Measurements from ENCODE around the gene RIPOR2. TPM values are rescaled to one million over a fixed set of nuclear protein-coding genes. Genes with fewer than 3 reads are reported as not detected.

Gene RIPOR2
- total and polyA plus RNA-seq, 2 of the 13 experiments (the other 11 are each of a cell fraction or from before 2014, with no cell fraction given) = 0.02 to 0.05 TPM

DNA sequence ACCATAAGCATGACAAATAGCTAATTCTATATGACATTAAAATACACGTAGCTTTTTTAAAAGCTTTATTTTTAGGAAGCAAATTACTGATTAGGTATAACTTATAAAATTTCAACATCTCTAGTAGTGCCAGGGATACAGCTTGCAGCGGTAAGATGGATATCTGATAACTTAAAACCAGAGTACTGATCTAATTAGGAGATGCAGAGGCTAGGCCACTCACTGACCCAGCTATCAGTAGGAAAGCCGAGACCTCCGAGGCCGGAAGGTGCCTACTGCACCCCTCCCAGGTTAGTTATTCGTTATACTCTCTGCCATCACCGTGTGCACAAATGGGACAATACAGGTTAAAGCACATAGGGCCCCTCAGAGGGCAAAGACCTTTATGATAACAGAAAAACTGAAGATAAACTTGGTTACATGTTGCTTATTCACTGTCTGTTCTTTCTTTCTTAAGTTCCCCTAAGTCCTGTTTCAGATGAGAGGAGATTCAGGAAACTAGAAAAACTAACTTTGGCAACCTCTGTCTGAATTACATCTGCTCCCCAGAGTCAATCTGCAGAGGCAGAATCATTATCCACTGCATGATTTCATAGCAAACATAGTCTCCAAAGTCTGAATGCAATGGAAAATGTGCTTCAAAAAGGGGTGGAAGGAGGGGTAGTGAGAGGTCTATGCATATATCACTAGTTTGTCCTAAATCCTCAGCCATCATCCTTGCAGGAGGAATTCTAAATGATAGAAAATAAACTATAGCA, 60.8 kb downstream of the RIPOR2 start:
- FAIRE-seq (no peak), ATAC-seq (no peak), DNase-seq (ENCODE audit: low spot score) (no peak)
- in situ Hi-C loops (cut with HindIII; ENCODE audit: extremely low pct_ligation_motif_present, low pct_unique_long_range_greater_than_20kb) = no loop called here
- no peaks in the 10 kb centered on the region for H4K20me1 ChIP-seq (ENCODE audit: insufficient read depth, low read length)
- no peaks in the 10 kb centered on the region for H3K4me1 ChIP-seq (ENCODE audit: insufficient read depth, low read length)
- H3K27ac ChIP-seq (ENCODE audit: extremely low read length, insufficient read depth, low read length) = no peak overlapping the region
- no peak overlapping the region for H3K4me3 ChIP-seq (replicated peaks in 1 of 3; ENCODE audit: insufficient read depth in 1 of 3, low read depth in 2 of 3, low read length in 3 of 3)
- ChIA-PET POLR2A (no interaction called here), CTCF (ENCODE audit: low intra/inter-chr PET ratio, low total read pairs) (no interaction called here)
- intact Hi-C loops (cut with micrococcal nuclease; ENCODE audit: unreplicated experiment) = no loop called here
- H3K79me2 ChIP-seq (ENCODE audit: insufficient read depth, low read length) = no peaks in the 10 kb centered on the region
- TF ChIP-seq HDAC1 (CRISPR knock-in tag; IDR thresholded peaks at IDR 0.05) = no peak
- no peak for TF ChIP-seq GLI4 (CRISPR knock-in tag; IDR thresholded peaks at IDR 0.05; ENCODE audit: borderline replicate concordance)
- TF ChIP-seq SIN3B (IDR thresholded peaks at IDR 0.05; ENCODE audit: low read length) = no peak
- TF ChIP-seq ZKSCAN5 (CRISPR knock-in tag; IDR thresholded peaks at IDR 0.05) = no peak
- no peak for TF ChIP-seq MIER2 (CRISPR knock-in tag; IDR thresholded peaks at IDR 0.05)
- TF ChIP-seq, protein P1, sequence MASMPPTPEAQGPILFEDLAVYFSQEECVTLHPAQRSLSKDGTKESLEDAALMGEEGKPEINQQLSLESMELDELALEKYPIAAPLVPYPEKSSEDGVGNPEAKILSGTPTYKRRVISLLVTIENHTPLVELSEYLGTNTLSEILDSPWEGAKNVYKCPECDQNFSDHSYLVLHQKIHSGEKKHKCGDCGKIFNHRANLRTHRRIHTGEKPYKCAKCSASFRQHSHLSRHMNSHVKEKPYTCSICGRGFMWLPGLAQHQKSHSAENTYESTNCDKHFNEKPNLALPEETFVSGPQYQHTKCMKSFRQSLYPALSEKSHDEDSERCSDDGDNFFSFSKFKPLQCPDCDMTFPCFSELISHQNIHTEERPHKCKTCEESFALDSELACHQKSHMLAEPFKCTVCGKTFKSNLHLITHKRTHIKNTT (CRISPR knock-in tag; IDR thresholded peaks at IDR 0.05) = no peak
- TF ChIP-seq, protein P2, sequence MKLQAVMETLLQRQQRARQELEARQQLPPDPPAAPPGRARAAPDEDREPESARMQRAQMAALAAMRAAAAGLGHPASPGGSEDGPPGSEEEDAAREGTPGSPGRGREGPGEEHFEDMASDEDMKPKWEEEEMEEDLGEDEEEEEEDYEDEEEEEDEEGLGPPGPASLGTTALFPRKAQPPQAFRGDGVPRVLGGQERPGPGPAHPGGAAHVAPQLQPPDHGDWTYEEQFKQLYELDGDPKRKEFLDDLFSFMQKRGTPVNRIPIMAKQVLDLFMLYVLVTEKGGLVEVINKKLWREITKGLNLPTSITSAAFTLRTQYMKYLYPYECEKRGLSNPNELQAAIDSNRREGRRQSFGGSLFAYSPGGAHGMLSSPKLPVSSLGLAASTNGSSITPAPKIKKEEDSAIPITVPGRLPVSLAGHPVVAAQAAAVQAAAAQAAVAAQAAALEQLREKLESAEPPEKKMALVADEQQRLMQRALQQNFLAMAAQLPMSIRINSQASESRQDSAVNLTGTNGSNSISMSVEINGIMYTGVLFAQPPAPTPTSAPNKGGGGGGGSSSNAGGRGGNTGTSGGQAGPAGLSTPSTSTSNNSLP (IDR thresholded peaks at IDR 0.05; ENCODE audit: low read depth, low read length) = no peak
- TF ChIP-seq SCMH1 (CRISPR knock-in tag; IDR thresholded peaks at IDR 0.05; ENCODE audit: borderline replicate concordance) = no peak
- TF ChIP-seq ZBTB10 (CRISPR knock-in tag; IDR thresholded peaks at IDR 0.05; ENCODE audit: borderline replicate concordance) = no peak
- TF ChIP-seq IKZF1 (IDR thresholded peaks at IDR 0.05) = no peak
- no peak for TF ChIP-seq EP300 (IDR thresholded peaks at IDR 0.05; ENCODE audit: low read depth in 2 of 2, low read length in 2 of 2)
- TF ChIP-seq EP300 (CRISPR knock-in tag; IDR thresholded peaks at IDR 0.05; ENCODE audit: borderline replicate concordance) = no peak
- no peak for TF ChIP-seq ZSCAN5A (CRISPR knock-in tag; IDR thresholded peaks at IDR 0.05; ENCODE audit: borderline replicate concordance)
- TF ChIP-seq MBD4 (IDR thresholded peaks at IDR 0.05; ENCODE audit: borderline replicate concordance, low read length) = no peak
- no peak for TF ChIP-seq CCDC6 (CRISPR knock-in tag; IDR thresholded peaks at IDR 0.05)
- WGBS (ENCODE audit: low lambda C conversion rate) = 35% methylated on average over 7 of the region's 7 CpGs
- H3K4me2 ChIP-seq (ENCODE audit: low read depth, low read length) = no peak overlapping the region
- no peaks in the 10 kb centered on the region for H3K36me3 ChIP-seq (replicated peaks in 1 of 2; ENCODE audit: control insufficient read depth in 1 of 2, insufficient read depth in 2 of 2, low read length in 2 of 2)
- no peaks in the 10 kb centered on the region for H3K9me3 ChIP-seq (ENCODE audit: low read length)
- BruUV-seq (replicated peaks) = no TSS peak
- H2AFZ ChIP-seq (ENCODE audit: low read length) = no peak overlapping the region
- no peak overlapping the region for H3K9ac ChIP-seq (ENCODE audit: insufficient read depth, low read depth, low read length)
- H3K27me3 ChIP-seq (ENCODE audit: control insufficient read depth in 1 of 2, insufficient read depth in 2 of 2, low read length in 2 of 2) = no peaks in the 10 kb centered on the region; a peak in 1 of 5 replicates
